Motor neuron (in vitro differentiated cells): ENCODE data around the gene VARS1. TPM values are rescaled to one million over a fixed set of nuclear protein-coding genes. Genes with fewer than 3 reads are reported as not detected.
A peak's percentile ranks its signal among the peaks of the same experiment; 100 is the strongest.
"Not testable (repeated sequence)": the region's sequence is repeated elsewhere in the genome, so short reads cannot be mapped to it uniquely, and the experiment has no call there.

Source experiments
- ATAC-seq, 8 experiments: fragments of 200-7000 bp; cut with Tn5 transposase; replicated peaks in 6 of 8; 2 replicates each; pipeline ENCODE4 v1.8.0; 2021; ENCODE audit warnings: mild to moderate bottlenecking in 8 of 8, moderate library complexity in 8 of 8
- H3K27ac ChIP-seq, 2 donors: fragments of 250-450 bp; sonication (Bioruptor Pico); 2 replicates each; pipeline ENCODE4 v1.9.0; 2021; ENCODE audit warnings: antibody characterized with exemption in 2 of 2, mild to moderate bottlenecking in 2 of 2, moderate library complexity in 1 of 2
- H3K4me1 ChIP-seq, 2 donors: fragments of 250-450 bp; sonication (Bioruptor Pico); replicated peaks in 1 of 2; 2 replicates each; pipeline ENCODE4 v1.6.1; 2021; ENCODE audit warnings: antibody characterized with exemption in 2 of 2, mild to moderate bottlenecking in 2 of 2, moderate library complexity in 1 of 2
- H3K4me3 ChIP-seq, 5 donors: fragments of 250-450 bp; sonication (Bioruptor Pico); 2 replicates each; pipeline ENCODE4 v1.9.0; 2021; ENCODE audit warnings: antibody characterized with exemption in 5 of 5, mild to moderate bottlenecking in 5 of 5, moderate library complexity in 4 of 5
- WGBS, 10 experiments: fragments of 450-650 bp; shearing (Covaris generic); methylation state at CpG; one replicate each; pipeline ENCODE4 v1.0.0; 2022; 5-methylcytosine and 5-hydroxymethylcytosine counted together
- in situ Hi-C, 9 experiments: fragments of 400-800 bp; cut with MboI; loops; one replicate each; pipeline ENCODE4 v1.15.0; 2021; ENCODE audit warnings: low sequenced_read_pairs in 9 of 9, low pct_unique_long_range_greater_than_20kb in 2 of 9; ENCODE audit not compliant: unreplicated experiment in 9 of 9
- total RNA-seq, 8 experiments: library from RNA; unstranded; fragments of 300-600 nt; gene quantifications; 2 replicates each; pipeline versions ENCODE4 v1.2.3 to v1.2.4, GENCODE V29; 2022

Gene VARS1
- total RNA-seq, 8 experiments from 2014 or later = 26.4 to 135 (median 52.7) TPM

DNA sequence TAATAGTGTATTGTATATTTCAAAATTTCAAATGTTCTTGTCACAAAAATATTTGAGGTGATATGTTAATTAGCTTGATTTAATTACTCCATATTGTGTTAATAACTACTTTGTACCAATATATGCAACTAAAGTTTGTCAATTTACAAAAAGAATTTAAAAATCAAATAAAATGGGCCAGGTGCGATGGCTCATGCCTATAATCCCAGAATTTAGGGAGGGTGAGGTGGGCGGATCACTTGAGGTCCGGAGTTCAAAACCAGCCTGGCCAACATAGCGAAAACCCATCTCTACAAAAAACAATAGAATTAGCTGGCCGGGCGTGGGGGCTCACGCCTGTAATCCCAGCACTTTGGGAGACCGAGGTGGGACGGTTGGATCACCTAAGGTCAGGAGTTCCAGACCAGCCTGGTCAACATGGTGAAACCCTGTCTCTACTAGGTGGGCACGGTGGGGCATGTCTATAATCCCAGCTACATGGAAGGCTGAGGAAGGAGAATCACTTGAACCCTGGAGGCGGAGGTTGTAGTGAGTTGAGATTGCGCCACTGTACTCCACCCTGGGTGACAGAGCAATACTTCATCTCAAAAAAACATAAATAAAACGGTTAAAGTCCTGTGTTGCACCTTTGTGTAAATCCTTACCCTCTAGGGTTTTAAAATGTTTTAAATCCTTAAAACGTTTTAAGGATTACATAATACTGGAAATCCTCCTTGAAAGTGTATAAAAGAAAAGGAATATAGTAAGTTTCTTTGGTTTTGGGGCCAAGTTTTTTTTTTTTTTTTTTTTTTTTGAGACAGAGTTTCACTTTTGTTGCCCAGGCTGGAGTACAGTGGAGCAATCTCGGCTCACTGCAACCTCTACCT is 36.0 kb upstream of the VARS1 start:
- WGBS, 10 experiments = 61 to 98% (median 81%) methylated on average over 1 to 10 of the region's 15 CpGs; no CpG with 5 or more reads in 1 of the 10 experiments
- in situ Hi-C loops = loop anchor here in 1 of 9 experiments (25.0 kb wide), 1 partner anchor 169 kb away; the partner anchor contains the start of genes APOM, BAG6, C6orf47 and CSNK2B
- ATAC-seq = peak in 1 of 8 experiments; percentile 0
- peak overlapping the region in 4 of 5 donors; percentile 50 to 57 (median 56) for H3K4me3 ChIP-seq
- H3K27ac ChIP-seq = no peak overlapping the region
- H3K4me1 ChIP-seq = peaks cover 12 to 19% of the 10 kb centered on the region in 2 donors

DNA sequence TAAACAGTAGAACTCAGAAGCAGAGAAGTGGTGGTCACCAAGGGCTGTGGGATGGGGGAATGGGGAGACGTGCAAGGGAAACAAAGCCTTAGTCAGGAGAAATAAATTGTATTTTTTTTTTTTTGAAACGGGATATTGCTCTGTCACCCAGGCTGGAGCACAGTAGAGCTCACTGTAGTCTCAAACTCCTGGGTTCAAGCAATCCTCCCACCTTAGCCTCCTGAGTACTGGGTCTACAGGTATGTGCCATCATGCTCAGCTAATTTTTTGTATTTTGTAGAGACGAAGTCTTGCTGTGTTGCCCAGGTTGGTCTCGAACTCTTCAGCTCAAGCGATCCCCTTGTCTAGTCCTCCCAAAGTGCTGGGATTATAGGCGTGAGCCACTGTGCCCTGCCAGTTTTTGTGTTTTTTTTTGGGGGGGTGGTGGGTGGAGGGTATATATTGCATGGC is 35.4 kb upstream of the VARS1 start:
- Histone ChIP-seq H3K4me1 (peaks cover 12 to 21% of the 10 kb centered on the region in 2 donors), H3K27ac (peak overlapping the region in 1 of 2 donors; percentile 56), H3K4me3 (peak overlapping the region; percentile 50 to 89 (median 56))
- WGBS, 10 experiments = 50 to 100% (median 80%) methylated on average over 1 to 5 of the region's 6 CpGs; no CpG with 5 or more reads in 1 of the 10 experiments
- in situ Hi-C loops = loop anchor here in 1 of 9 experiments (25.0 kb wide), 1 partner anchor 169 kb away; the partner anchor contains the start of genes APOM, BAG6, C6orf47 and CSNK2B
- ATAC-seq = no peak

DNA sequence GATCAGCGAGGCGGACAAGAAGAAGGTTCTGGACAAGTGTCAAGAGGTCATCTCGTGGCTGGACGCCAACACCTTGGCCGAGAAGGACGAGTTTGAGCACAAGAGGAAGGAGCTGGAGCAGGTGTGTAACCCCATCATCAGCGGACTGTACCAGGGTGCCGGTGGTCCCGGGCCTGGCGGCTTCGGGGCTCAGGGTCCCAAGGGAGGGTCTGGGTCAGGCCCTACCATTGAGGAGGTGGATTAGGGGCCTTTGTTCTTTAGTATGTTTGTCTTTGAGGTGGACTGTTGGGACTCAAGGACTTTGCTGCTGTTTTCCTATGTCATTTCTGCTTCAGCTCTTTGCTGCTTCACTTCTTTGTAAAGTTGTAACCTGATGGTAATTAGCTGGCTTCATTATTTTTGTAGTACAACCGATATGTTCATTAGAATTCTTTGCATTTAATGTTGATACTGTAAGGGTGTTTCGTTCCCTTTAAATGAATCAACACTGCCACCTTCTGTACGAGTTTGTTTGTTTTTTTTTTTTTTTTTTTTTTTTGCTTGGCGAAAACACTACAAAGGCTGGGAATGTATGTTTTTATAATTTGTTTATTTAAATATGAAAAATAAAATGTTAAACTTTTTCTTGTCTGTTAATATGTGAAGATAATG is 34.2 kb upstream of the VARS1 start:
- in situ Hi-C loops = loop anchor here in 1 of 9 experiments (25.0 kb wide), 1 partner anchor 167 kb away; the partner anchor contains the start of genes APOM, BAG6, C6orf47 and CSNK2B
- peaks cover 13 to 23% of the 10 kb centered on the region in 2 donors for H3K4me1 ChIP-seq
- peak overlapping the region in 1 of 2 donors; percentile 56 for H3K27ac ChIP-seq
- WGBS, 10 experiments = 0 to 4% (median 0%) methylated on average over 3 to 8 of the region's 15 CpGs
- peak overlapping the region; percentile 50 to 89 (median 56) for H3K4me3 ChIP-seq
- peak in 2 of 8 experiments; percentile 0 to 6 for ATAC-seq

DNA sequence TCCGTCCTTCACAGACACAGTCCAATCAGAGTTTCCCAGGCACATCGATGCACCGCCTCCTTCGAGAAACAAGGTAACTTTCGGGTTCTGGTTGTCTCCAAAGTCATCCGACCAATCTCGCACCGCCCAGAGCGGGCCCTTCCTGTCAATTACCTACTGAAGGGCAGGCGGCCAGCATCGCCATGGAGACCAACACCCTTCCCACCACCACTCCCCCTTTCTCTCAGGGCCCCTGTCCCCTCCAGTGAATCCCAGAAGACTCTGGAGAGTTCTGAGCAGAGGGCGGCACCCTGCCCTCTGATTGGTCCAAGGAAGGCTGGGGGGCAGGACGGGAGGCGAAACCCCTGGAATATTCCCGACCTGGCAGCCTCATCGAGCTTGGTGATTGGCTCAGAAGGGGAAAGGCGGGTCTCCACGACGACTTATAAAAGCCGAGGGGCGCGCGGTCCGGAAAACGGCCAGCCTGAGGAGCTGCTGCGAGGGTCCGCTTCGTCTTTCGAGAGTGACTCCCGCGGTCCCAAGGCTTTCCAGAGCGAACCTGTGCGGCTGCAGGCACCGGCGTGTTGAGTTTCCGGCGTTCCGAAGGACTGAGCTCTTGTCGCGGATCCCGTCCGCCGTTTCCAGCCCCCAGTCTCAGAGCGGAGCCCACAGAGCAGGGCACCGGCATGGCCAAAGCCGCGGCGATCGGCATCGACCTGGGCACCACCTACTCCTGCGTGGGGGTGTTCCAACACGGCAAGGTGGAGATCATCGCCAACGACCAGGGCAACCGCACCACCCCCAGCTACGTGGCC is 31.9 kb upstream of the VARS1 start, which contains the start of gene HSPA1B:
Gene HSPA1B, plus strand, starts transcription at position 453 of the 794 bp plus-strand sequence. Its CDS starts 213 bp downstream, at position 666.
- peak within 1 kb of the TSS; percentile 68 to 72 (median 70) for H3K4me3 ChIP-seq
- peak; percentile 61 to 86 (median 80) for ATAC-seq
- peaks cover 14 to 19% of the 10 kb centered on the region in 2 donors for H3K4me1 ChIP-seq
- in situ Hi-C loops = loop anchor here in 1 of 9 experiments (25.0 kb wide), 1 partner anchor 165 kb away; the partner anchor contains the start of genes APOM, BAG6, C6orf47 and CSNK2B
- H3K27ac ChIP-seq = peak within 1 kb of the TSS; percentile 74 to 86
- 0 to 2% (median 1%) methylated on average over 5 to 13 of the region's 56 CpGs; no CpG with 5 or more reads in 6 of the 10 experiments for WGBS, 10 experiments

DNA sequence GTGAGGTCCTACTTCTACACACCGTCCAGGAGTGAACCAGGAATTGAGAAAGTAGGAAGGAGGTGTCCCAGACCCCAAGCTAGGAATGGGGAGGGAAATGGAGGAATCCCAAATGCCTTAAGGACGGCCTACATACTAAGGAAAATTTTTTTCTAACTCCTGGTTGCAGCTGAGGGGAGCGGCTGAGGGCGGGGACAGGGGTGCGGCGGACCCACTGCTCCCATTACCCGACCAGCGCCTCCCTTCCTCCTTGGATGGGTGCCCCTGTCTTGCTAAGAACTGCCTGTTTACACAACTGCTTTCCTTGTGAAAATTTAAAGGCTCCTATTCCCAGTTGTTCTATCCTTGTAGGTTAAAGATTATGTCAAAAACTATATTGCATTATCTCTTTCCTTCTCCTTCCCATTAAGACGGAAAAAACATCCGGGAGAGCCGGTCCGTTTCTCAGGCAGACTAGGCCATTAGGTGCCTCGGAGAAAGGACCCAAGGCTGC is 31.3 kb upstream of the VARS1 start:
- peak in 7 of 8 experiments; percentile 3 to 45 (median 6) for ATAC-seq
- H3K4me1 ChIP-seq = peaks cover 18 to 23% of the 10 kb centered on the region in 2 donors
- in situ Hi-C loops = loop anchor here in 1 of 9 experiments (25.0 kb wide), 1 partner anchor 165 kb away; the partner anchor contains the start of genes APOM, BAG6, C6orf47 and CSNK2B
- peak overlapping the region; percentile 74 to 86 for H3K27ac ChIP-seq
- peak overlapping the region; percentile 68 to 72 (median 70) for H3K4me3 ChIP-seq
- 0 to 11% (median 4%) methylated on average over 3 to 9 of the region's 13 CpGs; no CpG with 5 or more reads in 4 of the 10 experiments for WGBS, 10 experiments

DNA sequence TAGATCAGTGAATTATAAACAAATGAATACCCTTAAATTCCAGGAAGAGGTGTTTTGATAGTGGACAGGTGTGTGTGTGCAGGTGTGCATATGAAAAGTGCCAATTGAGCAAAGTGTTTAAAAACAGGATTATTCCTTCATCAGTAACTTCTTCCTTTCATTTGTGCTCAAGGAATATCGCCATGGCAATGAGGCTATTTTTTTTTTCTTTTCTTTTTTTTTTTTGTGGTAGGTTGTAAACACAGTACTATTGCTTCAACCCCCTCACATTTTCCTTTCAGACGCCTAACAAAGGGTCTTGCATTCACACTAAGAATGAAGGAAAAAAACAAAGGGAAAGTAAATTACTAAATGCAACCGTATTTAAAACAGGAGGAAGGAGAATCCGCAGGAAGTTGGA is 30.0 kb upstream of the VARS1 start:
- ATAC-seq = no peak
- Histone ChIP-seq H3K4me1 (peaks cover 23 to 26% of the 10 kb centered on the region in 2 donors), H3K27ac (no peak overlapping the region), H3K4me3 (no peak overlapping the region)
- in situ Hi-C loops = loop anchor here in 1 of 9 experiments (25.0 kb wide), 1 partner anchor 163 kb away; the partner anchor contains the start of genes APOM, BAG6, C6orf47 and CSNK2B
- 20 to 91% (median 62%) methylated on average over 1 to 4 of the region's 4 CpGs; no CpG with 5 or more reads in 1 of the 10 experiments for WGBS, 10 experiments

DNA sequence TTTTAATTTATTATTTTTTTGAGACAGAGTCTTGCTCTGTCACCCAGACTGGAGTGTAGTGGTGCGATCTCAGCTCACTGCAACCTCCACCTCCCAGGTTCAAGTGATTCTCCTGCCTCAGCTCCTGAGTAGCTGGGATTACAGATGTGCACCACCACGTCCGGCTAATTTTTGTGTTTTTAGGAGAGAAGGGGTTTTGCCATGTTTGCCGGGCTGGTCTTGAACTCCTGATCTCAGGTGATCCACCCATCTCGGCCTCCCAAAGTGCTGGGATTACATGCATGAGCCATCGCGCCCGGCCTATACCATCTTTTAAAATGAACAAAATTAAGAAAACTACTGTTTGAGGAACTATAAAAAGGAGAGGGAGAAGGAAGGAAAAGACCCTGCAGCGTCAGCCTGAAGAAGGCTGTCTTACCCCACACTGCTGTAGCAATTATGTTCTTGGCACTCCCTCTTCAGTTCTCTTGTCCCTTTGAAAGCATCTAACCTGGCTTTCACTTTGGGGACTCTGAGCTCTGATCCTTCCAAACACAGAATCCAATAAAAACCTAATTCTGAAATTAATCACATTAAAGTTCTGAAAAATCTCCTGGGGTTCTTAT is 28.1 kb upstream of the VARS1 start:
- in situ Hi-C loops = not testable (repeated sequence)

DNA sequence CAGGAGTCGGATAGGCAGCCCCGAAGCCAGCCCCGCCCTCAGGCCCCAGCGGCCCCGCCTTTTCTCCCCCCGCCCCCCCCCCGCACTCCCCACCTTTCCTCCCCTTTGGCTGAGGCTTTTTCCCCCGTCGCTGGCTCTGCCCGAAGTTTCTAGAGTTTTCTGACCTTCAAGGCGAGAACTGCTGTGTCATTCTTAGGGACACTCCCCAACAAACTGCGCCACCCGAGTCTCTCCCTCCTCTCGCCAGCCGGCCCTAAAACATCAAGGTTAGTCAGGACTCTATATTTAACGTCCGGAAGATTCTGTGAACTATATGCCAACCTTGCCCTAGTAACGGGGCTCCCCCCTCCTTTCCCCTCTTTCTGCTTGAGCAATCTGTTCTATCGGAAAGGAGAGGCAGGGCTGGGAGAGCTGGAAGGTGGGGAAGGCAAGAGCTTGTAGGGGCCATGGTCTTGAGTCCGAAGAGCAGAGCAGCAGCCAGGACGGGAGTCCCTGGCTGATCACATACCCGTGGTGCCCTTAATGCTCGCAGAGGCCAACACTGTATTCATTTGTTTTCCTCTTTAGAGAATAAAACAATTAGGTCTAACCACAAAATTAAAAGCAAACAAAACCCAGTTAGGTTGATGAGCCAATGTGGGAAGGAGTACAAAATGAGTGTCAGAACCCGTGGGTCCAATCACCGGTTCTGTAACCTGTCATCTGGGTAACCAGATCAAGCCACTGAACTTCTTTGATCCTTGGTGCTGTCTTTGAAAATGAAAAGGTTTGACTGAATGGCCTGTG is 26.7 kb upstream of the VARS1 start:
- in situ Hi-C loops = no loop called here
- peak overlapping the region; percentile 62 to 80 for H3K27ac ChIP-seq
- ATAC-seq = peak; percentile 4 to 39 (median 24)
- H3K4me3 ChIP-seq = peak overlapping the region; percentile 32 to 48 (median 39)
- WGBS, 10 experiments = 0 to 30% (median 14%) methylated on average over 1 to 11 of the region's 25 CpGs; no CpG with 5 or more reads in 2 of the 10 experiments
- H3K4me1 ChIP-seq = peaks cover 28 to 48% of the 10 kb centered on the region in 2 donors

More for the DNA sequence above, 28.1 kb upstream of the VARS1 start:
- ATAC-seq, H3K27ac ChIP-seq, H3K4me3 ChIP-seq: not testable (repeated sequence)
- H3K4me1 ChIP-seq = peaks cover 26 to 35% of the 10 kb centered on the region in 2 donors
- 78 to 100% (median 92%) methylated on average over 1 to 6 of the region's 9 CpGs; no CpG with 5 or more reads in 2 of the 10 experiments for WGBS, 10 experiments

DNA sequence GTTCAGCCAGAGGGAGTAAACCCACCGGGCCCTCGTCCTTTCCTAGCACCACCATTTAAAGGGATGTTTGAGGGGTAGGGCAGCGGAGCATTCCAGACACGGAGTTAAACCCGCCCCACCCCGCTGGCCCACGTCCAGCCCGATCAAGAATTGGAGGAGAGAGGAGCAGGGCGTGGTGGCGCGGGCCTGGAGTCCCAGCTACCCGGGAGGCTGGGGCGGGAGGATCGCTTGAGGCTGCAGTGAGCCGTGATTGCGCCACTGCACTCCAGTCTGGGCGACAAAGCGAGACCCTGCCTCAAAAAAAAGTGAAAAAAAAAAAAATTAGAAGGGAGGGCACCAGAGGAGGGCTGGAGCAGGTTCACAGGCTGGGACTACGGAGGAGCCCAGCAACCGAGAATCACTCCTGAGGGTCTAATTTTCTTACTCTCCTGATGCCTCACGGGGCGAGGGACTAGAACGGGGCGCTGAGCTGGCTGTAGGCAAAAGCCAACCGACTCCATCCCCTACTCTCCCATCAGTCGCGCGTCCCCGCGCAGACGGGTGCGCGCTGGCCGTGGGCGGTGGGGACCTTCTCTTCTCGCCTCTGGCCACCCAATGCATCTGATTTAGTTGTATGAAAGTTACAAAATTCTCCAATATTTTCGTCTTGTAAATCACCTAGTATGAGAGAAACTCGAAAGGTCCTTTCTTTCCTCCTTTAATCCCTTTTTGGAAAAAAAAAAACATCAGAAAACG is 25.9 kb upstream of the VARS1 start:
- 3 to 83% (median 26%) methylated on average over 2 to 17 of the region's 39 CpGs; no CpG with 5 or more reads in 1 of the 10 experiments for WGBS, 10 experiments
- peak; percentile 10 to 53 (median 30) for ATAC-seq
- H3K27ac ChIP-seq = peak overlapping the region; percentile 62 to 80
- peaks cover 23 to 44% of the 10 kb centered on the region in 2 donors for H3K4me1 ChIP-seq
- in situ Hi-C loops = no loop called here
- peak overlapping the region; percentile 32 to 48 (median 39) for H3K4me3 ChIP-seq

DNA sequence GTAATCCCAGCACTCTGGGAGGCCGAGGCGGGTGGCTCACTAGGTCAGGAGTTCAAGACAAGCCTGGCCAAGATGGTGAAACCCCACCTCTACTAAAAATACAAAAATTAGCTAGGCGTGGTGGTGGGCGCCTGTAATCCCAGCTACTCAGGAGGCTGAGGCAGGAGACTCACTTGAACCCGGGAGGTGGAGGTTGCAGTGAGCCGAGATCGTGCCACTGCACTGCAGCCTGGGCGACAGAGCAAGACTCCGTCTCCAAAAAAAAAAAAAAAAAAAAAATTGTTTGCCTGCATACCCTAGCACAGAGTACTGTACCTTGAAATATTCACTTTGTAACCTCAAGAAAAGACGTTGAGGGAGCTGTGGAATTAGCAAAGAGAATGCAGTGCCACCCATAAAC is 24.8 kb upstream of the VARS1 start:
- ATAC-seq, in situ Hi-C loops, H3K27ac ChIP-seq, H3K4me3 ChIP-seq: not testable (repeated sequence)
- 17 to 97% (median 90%) methylated on average over 2 to 7 of the region's 10 CpGs; no CpG with 5 or more reads in 1 of the 10 experiments for WGBS, 10 experiments
- H3K4me1 ChIP-seq = peaks cover 15 to 37% of the 10 kb centered on the region in 2 donors
